GM21717 (cell line): ENCODE measurements around the gene MRPL49.

ENCODE experiments used
- ATAC-seq: cut with Tn5 transposase; IDR thresholded peaks from one replicate; pipeline ENCODE4 v1.9.1; 2021; ENCODE audit warnings: mild to moderate bottlenecking, moderate library complexity; ENCODE audit not compliant: unreplicated experiment

MRPL49 gene

GRCh38 chr11:65102142-65103095 is 19.7 kb upstream of the MRPL49 start:
- ATAC-seq, result no peak

- ATAC-seq, result no peak
Observed at GRCh38 chr11:65103476-65103875, 18.6 kb upstream of the MRPL49 start.

GRCh38 chr11:65104628-65105027 is 17.5 kb upstream of the MRPL49 start:
- no peak for ATAC-seq

GRCh38 chr11:65107078-65107477 is 15.0 kb upstream of the MRPL49 start:
- no peak for ATAC-seq

- no peak for ATAC-seq
Observed at GRCh38 chr11:65107751-65108468, 14.2 kb upstream of the MRPL49 start.

- no peak for ATAC-seq
Observed at GRCh38 chr11:65108469-65109123, 13.5 kb upstream of the MRPL49 start.

- ATAC-seq, result no peak
Observed at GRCh38 chr11:65109231-65110198, 12.6 kb upstream of the MRPL49 start.

GRCh38 chr11:65110354-65110861 is 11.7 kb upstream of the MRPL49 start:
- ATAC-seq, result no peak

GRCh38 chr11:65111159-65111743 is 10.9 kb upstream of the MRPL49 start:
- ATAC-seq, result no peak

- peak; percentile 48 for ATAC-seq
Observed at GRCh38 chr11:65111744-65112545, 10.2 kb upstream of the MRPL49 start, which contains the start of gene TM7SF2. TSS of gene TM7SF2 (plus strand) at chr11:65111872. CDS start at chr11:65112016, 144 bp downstream.

- no peak for ATAC-seq
Observed at GRCh38 chr11:65112546-65113360, 9.4 kb upstream of the MRPL49 start.

- no peak for ATAC-seq
Observed at GRCh38 chr11:65113361-65113756, 8.8 kb upstream of the MRPL49 start.

GRCh38 chr11:65113839-65114238 is 8.3 kb upstream of the MRPL49 start:
- ATAC-seq, result no peak

GRCh38 chr11:65114538-65115171 is 7.5 kb upstream of the MRPL49 start:
- ATAC-seq, result no peak

- no peak for ATAC-seq
Observed at GRCh38 chr11:65115361-65116082, 6.6 kb upstream of the MRPL49 start.

GRCh38 chr11:65116370-65117205 is 5.5 kb upstream of the MRPL49 start:
- no peak for ATAC-seq
